Measurements from ENCODE around the gene ADAM19.

ADAM19 gene

DNA sequence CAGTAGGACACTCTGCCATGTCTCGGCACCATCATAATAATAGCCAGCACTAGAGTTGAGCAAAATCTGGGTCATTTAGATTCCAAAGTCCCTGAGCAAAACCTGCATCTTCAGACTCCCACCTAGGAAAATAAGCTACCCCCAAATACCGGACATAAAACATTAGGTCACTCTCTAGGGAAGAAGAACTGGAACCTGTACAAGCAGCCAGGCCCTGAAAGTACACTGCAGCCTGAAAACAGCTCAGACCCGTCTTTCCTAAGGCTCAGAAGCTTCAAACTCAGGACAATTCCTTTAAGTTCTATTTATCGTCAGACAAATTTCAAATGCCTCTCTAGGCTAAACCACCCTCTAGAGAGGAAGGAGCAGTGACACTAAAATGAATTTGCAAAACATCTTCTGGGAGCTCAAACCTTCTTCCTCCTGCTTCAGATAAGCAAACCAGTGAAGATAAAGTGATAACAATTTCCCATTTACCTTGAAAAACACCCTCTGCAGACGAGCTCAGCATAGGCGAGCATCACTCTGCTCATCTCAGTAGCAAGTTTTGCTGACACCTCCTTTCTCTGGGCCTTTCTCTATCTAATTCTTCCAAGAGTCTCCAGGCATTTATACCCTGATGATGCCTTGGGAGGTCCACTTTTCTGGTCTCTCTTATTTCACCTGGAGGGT, 34.0 kb downstream of the ADAM19 start:
- DNase-seq, result peak in 1 of 2 experiments; percentile 45

- peak; percentile 60 to 84 for DNase-seq
These were observed 34.7 kb downstream of the ADAM19 start for GRCh38 chr5:157540707-157541446.

DNA sequence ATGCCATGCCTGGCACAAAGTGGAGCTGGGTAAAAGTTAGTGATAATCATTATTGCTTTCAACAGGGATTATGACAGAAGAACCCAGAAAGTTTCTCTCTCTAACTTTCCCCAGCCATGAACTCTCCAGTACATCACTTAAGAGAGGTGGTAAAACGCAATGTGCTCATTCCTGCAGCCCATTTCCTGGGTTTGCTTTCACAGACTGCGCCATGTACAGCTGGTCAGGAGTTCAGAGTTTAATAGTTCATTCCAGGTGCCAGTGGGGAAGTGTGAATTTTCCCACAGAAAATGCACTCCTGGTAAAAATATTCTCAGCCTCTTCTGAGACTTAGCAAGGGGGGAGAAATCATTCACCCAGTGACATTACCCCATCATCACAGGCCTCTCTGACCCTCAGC, 35.5 kb downstream of the ADAM19 start:
- DNase-seq, result peak in 1 of 2 experiments; percentile 6

- DNase-seq, result peak in 1 of 2 experiments; percentile 14
These were observed 36.0 kb downstream of the ADAM19 start for GRCh38 chr5:157539503-157540022.

DNA sequence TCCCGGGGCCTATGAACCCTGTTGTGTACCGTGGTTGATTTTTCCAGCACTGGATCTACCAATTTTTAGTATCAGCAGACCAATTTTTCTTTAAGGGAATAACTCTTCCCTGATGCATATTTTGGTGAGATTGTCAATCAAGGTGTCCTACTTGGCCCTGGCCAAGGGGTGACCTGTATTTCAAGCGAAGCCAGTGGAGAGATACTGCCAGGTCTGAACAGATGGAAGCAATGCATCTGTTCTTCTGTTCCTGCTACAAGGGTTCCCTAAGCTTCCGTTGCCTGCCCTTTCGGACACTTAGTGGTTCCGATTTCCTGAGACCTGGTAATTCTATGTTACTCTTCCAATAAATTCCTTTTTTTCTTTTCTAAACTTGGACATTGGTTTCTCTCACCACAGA, 37.3 kb downstream of the ADAM19 start:
- peak; percentile 74 to 88 for DNase-seq

- DNase-seq, result no peak
These were observed 40.3 kb downstream of the ADAM19 start for GRCh38 chr5:157535042-157535865.

DNA sequence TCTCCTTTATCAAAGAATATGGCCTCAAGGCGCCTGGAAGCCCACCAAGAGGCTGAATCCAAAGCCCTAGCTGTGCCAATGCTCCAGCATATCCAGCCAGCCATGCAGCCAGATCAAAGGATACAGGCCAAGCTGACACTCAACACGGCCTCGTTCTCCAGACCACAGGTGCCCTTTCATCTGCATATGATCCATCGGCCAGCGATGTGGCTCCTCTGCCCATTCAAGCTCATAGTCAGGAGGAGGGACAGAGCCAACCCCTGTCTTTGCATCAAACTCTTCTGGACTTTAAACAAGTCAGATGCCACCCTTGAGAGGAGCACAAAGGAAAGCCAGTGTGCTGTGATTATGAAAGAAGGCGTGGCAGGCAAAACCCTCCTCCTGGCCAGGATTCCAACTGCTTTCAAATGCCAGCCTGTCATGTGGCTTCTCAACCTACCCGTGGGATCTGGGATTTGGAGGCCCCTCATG, 42.5 kb downstream of the ADAM19 start:
- no peak for DNase-seq

DNA sequence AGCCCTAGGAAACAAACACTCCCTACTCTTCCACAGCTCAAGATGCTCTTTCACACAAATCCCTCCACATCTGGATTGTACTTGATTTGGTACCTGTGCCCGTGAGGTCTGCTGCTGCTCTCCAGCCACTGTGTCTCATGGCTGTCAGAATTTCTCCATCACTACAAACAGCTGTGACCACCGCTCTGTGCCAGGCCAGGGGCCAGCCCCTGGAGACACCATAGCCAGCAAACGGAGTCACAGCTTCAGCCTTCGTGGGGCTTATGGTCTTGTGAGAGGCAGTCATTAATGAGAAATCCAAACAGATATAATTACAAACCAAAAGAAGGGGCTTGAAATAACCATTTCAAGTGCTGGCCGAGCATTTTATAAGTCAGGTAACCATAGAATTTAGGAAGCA, 43.6 kb downstream of the ADAM19 start:
- DNase-seq, result no peak

DNA sequence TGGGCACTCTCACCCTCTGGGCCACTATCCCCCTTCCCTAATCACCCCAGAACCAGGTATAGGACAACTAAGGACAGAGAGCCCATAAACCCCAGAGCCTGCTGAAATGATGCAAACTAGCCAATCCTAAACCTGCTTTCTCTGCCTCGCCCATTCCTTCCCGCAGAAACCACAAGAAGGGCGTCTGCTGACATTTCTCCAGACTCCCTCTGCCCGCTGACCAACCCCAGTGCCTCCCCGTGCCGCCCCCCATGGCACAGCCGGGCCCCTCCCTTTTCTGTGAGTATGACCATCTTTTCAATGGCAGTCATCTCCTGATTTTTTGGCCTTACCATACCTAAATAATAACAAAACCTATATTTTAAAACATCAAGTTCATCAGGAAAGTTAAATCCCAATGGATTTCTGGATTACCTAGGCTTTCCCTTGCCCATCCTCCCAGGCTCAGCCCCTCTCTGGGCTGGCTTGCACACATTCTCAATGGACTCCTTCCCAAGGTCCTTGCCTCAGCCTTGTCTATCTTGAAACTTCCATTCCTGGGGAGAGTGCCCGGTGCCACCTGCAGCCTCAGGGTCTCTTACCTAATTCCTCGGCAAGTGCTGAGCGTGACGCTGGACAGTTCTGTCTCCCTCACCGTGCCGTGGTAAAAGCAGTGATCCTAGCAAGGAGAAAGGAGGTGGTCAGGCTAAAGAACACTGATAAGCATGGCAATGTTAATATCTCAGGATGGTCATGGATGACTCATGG, 45.2 kb downstream of the ADAM19 start:
- DNase-seq, result no peak

GRCh38 chr5:157529002-157529401, 46.6 kb downstream of the ADAM19 start:
- no peak for DNase-seq

- peak in 1 of 2 experiments; percentile 63 for DNase-seq
These were observed 47.4 kb downstream of the ADAM19 start for GRCh38 chr5:157528036-157528632.

DNA sequence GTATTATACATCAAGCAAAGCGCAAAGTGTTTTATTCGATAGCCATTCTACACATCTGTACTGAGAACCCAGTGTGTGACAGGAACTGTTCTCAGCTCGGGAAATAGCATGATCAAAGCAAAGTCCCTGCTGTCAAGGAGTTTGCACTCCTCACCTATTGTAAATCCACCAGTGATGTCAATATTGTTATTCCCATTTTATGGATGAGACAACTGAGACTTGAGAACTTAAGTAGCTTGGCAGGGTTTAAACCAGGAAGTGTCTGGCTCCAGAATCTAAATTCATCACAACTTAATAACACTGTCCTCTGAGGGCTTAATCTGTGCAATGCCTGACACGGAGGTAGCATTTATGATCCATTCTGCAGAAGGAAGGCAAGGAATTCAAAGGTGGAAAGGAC, 50.7 kb downstream of the ADAM19 start:
- no peak for DNase-seq

GRCh38 chr5:157523976-157524375, 51.6 kb downstream of the ADAM19 start:
- DNase-seq, result no peak

DNA sequence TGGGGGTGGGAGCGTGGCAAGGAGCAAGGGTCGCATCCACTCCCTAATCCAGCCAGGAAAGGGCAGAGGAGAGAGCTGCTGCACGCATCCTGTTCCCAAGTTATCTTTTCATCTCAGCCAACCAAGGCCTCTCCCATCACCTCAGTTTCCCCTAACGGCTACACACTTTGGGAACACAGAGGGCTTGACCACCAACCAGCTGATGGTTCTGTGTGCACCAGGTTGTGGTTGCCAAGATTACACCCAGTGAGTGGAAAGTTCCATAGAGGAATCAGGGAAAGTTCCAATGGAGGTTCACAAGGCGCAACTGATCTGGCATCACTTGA, 53.9 kb downstream of the ADAM19 start:
- DNase-seq, result no peak

GRCh38 chr5:157520911-157521703, 54.5 kb downstream of the ADAM19 start:
- DNase-seq, result no peak

DNA sequence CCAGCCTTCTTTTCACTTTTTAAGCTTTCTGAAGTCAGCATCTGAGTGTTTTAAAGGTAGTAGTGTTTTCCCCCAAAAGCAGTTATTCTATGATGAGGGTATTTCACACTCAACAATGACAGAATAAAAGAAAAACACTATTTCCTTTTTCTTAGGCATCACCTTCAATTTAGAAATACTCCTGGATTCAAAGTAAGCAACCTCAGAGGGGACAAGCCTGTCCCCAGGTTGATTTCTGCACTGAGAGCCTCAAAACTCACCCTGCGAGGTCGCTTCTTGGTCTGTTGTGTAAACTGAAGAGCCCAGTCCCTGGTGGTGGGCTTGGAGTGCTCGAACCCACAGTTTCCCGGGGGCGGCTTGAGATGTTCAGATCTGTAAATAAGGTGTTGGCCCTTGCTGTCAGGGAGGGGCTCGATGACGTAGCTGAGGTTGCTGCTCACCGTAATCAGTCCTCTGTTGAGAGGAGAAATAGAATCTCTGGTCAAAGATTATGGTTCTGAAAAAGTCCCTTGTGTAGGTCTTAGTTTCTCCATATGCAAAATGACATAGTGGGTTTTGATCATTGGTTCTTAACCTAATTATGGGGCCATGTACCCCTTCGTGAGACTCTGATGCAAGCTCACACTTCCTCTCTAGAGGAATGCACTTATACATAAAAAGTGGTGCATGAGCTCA, 55.9 kb downstream of the ADAM19 start:
- no peak for DNase-seq

DNA sequence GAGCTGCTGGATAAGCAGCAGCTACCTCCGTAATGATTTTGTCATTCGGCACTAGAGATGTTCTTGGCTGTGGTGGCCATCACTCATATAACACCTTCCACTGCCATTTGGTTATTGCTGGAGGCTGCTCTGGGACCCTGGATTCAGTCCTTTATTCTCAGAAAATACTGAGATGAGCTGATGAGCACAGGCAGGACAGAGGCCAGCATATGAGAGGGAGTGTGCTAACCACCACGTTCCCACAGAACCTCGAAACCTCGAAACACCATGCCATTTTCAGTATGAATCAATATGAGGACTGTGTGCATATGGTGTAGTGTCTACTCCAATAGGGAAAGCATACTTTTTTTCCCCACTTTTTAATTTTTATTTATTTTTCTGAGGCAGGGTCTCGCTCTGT, 56.6 kb downstream of the ADAM19 start:
- DNase-seq, result no peak

- no peak for DNase-seq
These were observed 58.8 kb downstream of the ADAM19 start for GRCh38 chr5:157516626-157517325.

GRCh38 chr5:157516006-157516405, 59.6 kb downstream of the ADAM19 start:
- no peak for DNase-seq

DNA sequence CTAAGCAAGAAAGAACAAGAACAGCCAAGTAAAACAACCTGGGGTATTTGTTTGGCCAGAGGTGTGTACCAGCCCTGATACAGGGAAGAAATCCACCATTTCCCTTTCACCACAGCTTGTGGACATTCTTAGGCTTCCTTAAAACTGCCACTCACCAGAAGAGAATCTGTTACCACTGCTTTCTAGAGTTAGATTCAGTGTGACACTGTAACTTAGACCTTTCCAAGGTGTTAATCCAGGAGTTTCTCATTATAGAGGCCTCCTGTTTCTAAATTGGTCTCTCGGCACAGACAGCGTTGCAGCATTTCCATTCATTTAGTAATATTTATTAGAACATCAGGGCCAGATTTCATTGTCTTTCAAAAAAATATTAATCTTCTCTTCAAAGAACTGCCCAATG, 60.6 kb downstream of the ADAM19 start:
- no peak for DNase-seq
